A549 (cell line): Measurements from ENCODE around the gene PLCB4. TPM values are rescaled to one million over a fixed set of nuclear protein-coding genes. Genes with fewer than 3 reads are reported as not detected.

Experiments
- ATAC-seq, 2 experiments: fragments of 200-7000 bp in 1 of 2; fragments of >200 bp in 1 of 2; cut with Nextera tagmentation in 1 of 2; cut with Tn5 transposase in 1 of 2; 3 replicates each; pipeline versions ENCODE4 v1.8.0 to v1.9.1; 2018 to 2020; ENCODE audit warnings: mild to moderate bottlenecking in 1 of 2, moderate library complexity in 1 of 2
- CTCF ChIA-PET: fragments of 300-600 bp; sonication (Branson Sonifier 250); formaldehyde crosslinking; extraction: SDS; loops from one replicate; lab custom pipeline; 2021; ENCODE audit warnings: antibody characterized with exemption, inconsistent platforms; lab: Yijun Ruan, JAX
- POLR2A ChIA-PET: fragments of 350-600 bp; formaldehyde crosslinking; extraction: SDS; loops from one replicate; lab custom pipeline; 2021; ENCODE audit warnings: antibody characterized with exemption, inconsistent platforms; lab: Yijun Ruan, JAX
- DNase-seq, 2 experiments: peaks; one replicate each; pipeline versions ENCODE4 v3.0.0 to v3.0.0-alpha.2; 2011 to 2016; ENCODE audit warnings: low read depth in 1 of 2, low spot score in 1 of 2
- FAIRE-seq: peaks from 2 replicates; lab custom pipeline; 2011; peaks lifted over from hg19 to GRCh38; lab: Jason Lieb, UNC
- H3K27ac ChIP-seq, 2 experiments: fragments of >200 bp; sonication (Bioruptor Twin); formaldehyde crosslinking; 3 replicates each; pipeline ENCODE4 v1.5.1; 2016 to 2017
- H3K4me1 ChIP-seq: fragments of >200 bp; sonication (Bioruptor Twin); formaldehyde crosslinking; 3 replicates; pipeline ENCODE4 v1.6.1; 2016
- H3K4me2 ChIP-seq: fragments of >200 bp; sonication (Bioruptor Twin); formaldehyde crosslinking; 3 replicates; pipeline ENCODE4 v1.6.1; 2016
- H3K4me3 ChIP-seq: fragments of >200 bp; sonication (Bioruptor Twin); formaldehyde crosslinking; 3 replicates; pipeline ENCODE4 v1.5.1; 2016
- H3K9me3 ChIP-seq: fragments of >200 bp; sonication (Bioruptor Twin); formaldehyde crosslinking; 3 replicates; pipeline ENCODE4 v1.6.1; 2016
- BHLHE40 ChIP-seq: IDR thresholded peaks from 2 replicates; pipeline ENCODE4 v1.6.1; 2012; ENCODE audit warnings: low read depth, low read length, inconsistent platforms
- CBX8 ChIP-seq: fragments of 200-600 bp; sonication (generic); IDR thresholded peaks from 2 replicates; pipeline ENCODE4 v1.6.1; 2016
- CEBPB ChIP-seq, 2 experiments: fragments of >200 bp in 1 of 2; sonication (Bioruptor Twin) in 1 of 2; formaldehyde crosslinking in 1 of 2; IDR thresholded peaks; 2 replicates each; pipeline ENCODE4 v1.6.1; 2012 to 2016
- CHD4 ChIP-seq: fragments of 200-600 bp; sonication (generic); IDR thresholded peaks from 2 replicates; pipeline ENCODE4 v1.6.1; 2016; ENCODE audit warnings: antibody characterized with exemption, mild to moderate bottlenecking, borderline replicate concordance
- EP300 ChIP-seq, 2 experiments: fragments of >200 bp; sonication (Bioruptor Twin); formaldehyde crosslinking; IDR thresholded peaks; 2 replicates in 1 of 2; 3 replicates in 1 of 2; pipeline ENCODE4 v1.6.1; 2016 to 2017
- FOSB ChIP-seq: fragments of 250-450 bp; sonication (Bioruptor Pico); IDR thresholded peaks from 2 replicates; pipeline ENCODE4 v1.5.0; 2020; ENCODE audit warnings: mild to moderate bottlenecking, moderate library complexity
- FOSL2 ChIP-seq, 2 experiments: fragments of 450-650 bp in 1 of 2; fragments of >200 bp in 1 of 2; sonication (Bioruptor Twin) in 1 of 2; formaldehyde crosslinking; IDR thresholded peaks; 2 replicates each; pipeline versions ENCODE4 v1.5.0 to v1.6.1; 2016 to 2020; ENCODE audit warnings: mild to moderate bottlenecking in 1 of 2, moderate library complexity in 1 of 2
- KDM5A ChIP-seq: fragments of 200-600 bp; sonication (generic); IDR thresholded peaks from 2 replicates; pipeline ENCODE4 v1.6.1; 2016; ENCODE audit warnings: antibody characterized with exemption, mild to moderate bottlenecking
- NFE2L2 ChIP-seq: fragments of 150-350 bp; conservative IDR thresholded peaks from 2 replicates; pipeline ENCODE4 v1.6.1; 2014; ENCODE audit warnings: low read length
- RFX5 ChIP-seq: fragments of 450-650 bp; IDR thresholded peaks from 2 replicates; pipeline ENCODE4 v1.7.1; 2014; ENCODE audit warnings: antibody characterized with exemption, mild to moderate bottlenecking, moderate library complexity
- WGBS: methylation state at CpG from one replicate; pipeline ENCODE4 v1.1.6; 2017; ENCODE audit errors: missing lambda C conversion rate; 5-methylcytosine and 5-hydroxymethylcytosine counted together
- polyA plus RNA-seq, 4 experiments: library from polyadenylated mRNA; depleted of rRNA in 3 of 4; stranded (reverse); fragments of >200 nt; fragmentation: RNase III in 1 of 4; extraction: RNeasy Plus Mini Kit Qiagen cat#74134 plus additional on column Dnase treatment in 1 of 4; gene quantifications; 2 replicates in 3 of 4; 3 replicates in 1 of 4; pipeline ENCODE4 v1.2.3, GENCODE V29; 2011 to 2017
- TF ChIP-seq, protein P1 (sequence below): fragments of 450-650 bp; IDR thresholded peaks from 2 replicates; pipeline ENCODE4 v1.6.1; 2014; ENCODE audit warnings: antibody characterized with exemption
- TF ChIP-seq, protein P2 (sequence below): IDR thresholded peaks from 2 replicates; pipeline ENCODE4 v1.6.1; 2012
- TF ChIP-seq, protein P3 (sequence below): fragments of 150-350 bp; IDR thresholded peaks from 2 replicates; pipeline ENCODE4 v1.6.1; 2014; ENCODE audit warnings: low read depth, mild to moderate bottlenecking, low read length
- TF ChIP-seq, protein P4 (sequence below): IDR thresholded peaks from 2 replicates; pipeline ENCODE4 v1.6.1; 2012; ENCODE audit warnings: low read depth, borderline replicate concordance
- TF ChIP-seq, protein P5 (sequence below): fragments of 250-450 bp; sonication (Bioruptor Pico); IDR thresholded peaks from 2 replicates; pipeline ENCODE4 v1.5.0; 2021; ENCODE audit warnings: mild to moderate bottlenecking, moderate library complexity, borderline replicate concordance
- TF ChIP-seq, protein P6 (sequence below): fragments of >200 bp; sonication (Bioruptor Twin); formaldehyde crosslinking; IDR thresholded peaks from 3 replicates; pipeline ENCODE4 v1.6.1; 2016

The PLCB4 gene
- polyA plus RNA-seq, 2 of the 4 experiments (the other 2 are of a cell fraction) = 17.1 to 32.1 TPM

DNA sequence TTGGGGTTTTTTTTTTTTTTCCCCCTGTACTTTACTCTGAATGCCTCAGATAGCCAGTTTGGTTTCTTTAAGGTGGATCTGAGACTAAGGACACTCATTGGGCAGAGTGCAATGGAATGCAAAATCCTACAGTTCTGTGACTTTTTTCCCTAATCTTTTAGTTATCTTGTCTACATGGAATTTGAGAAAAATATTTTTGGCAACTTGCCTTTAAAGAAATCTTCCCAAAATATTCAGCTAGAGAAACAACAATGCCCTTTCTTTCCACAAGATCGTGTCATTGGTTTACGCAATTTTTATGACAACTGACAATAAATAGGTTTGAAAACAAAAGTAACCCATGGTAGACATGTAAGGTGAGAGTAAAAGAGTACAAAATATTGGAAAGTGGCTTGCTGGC is 273.8 kb downstream of the PLCB4 start:
- ATAC-seq (no peak), DNase-seq (no peak), FAIRE-seq (peak; percentile 7)
- no peaks in the 10 kb centered on the region for H3K9me3 ChIP-seq
- H3K4me3 ChIP-seq = no peak overlapping the region
- 79% methylated on average over 2 of the region's 2 CpGs for WGBS
- no peak overlapping the region for H3K4me2 ChIP-seq
- H3K27ac ChIP-seq = no peak overlapping the region; a peak in 1 of 6 replicates
- peaks cover 25% of the 10 kb centered on the region for H3K4me1 ChIP-seq
- no peak for TF ChIP-seq RFX5
- no peak for TF ChIP-seq CHD4
- TF ChIP-seq BHLHE40 = no peak
- TF ChIP-seq, protein P1, sequence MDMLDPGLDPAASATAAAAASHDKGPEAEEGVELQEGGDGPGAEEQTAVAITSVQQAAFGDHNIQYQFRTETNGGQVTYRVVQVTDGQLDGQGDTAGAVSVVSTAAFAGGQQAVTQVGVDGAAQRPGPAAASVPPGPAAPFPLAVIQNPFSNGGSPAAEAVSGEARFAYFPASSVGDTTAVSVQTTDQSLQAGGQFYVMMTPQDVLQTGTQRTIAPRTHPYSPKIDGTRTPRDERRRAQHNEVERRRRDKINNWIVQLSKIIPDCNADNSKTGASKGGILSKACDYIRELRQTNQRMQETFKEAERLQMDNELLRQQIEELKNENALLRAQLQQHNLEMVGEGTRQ = no peak
- CTCF ChIA-PET = interaction anchor here (1.5 to 4.9 kb wide), 2 partner anchors 10 to 17 kb away, joined by 5 to 30 read pairs; no protein-coding TSS in a partner anchor
- POLR2A ChIA-PET = no interaction called here

DNA sequence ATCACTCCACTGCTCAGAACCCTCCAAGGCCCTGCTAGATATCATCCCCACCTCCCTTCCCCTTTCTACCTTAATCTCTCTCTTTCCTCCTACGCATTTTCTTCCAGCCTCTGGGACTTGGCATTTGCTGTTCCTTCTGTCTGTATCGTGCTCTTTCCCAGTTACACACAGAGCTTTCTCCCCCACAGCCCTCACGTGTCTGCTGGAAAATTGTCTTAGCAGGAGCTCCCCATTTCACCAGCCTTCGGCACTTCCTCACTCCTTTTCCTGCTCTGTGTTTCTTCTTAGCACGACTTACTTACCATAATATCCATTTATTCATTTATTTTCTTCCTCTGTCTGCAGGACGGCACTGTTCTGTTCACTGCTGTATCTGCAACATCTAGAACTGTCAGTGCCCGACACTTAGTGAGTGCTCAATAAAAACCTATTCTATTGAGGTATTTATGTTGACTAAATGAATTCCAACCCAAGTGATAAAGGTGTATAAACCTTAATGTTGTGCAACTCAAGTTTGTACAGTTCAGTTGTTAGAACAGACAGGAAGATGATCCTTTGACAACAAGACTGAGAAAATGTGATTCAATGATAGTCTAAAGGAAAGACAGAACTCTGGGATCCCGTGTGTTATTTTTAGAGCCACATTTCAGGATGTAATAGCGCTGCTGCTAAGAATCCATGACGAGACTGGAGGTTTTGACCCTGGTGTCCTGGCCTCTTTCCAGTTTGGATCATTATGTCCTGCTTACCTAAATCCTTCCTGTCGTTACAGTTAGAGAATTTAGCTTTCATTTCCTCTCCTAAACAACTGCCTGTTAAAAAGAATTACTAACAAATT is 275.4 kb downstream of the PLCB4 start:
- Histone ChIP-seq H3K4me3 (no peak overlapping the region), H3K4me2 (peak overlapping the region; percentile 43), H3K4me1 (peaks cover 37% of the 10 kb centered on the region), H3K9me3 (no peaks in the 10 kb centered on the region), H3K27ac (peak overlapping the region; percentile 9 to 45; a peak in 1 of 6 replicates)
- peak; percentile 96 for FAIRE-seq
- no peak for DNase-seq
- 0 out of 6 replicates have a peak, but pooled peaks of 1 of the 2 experiments have one; percentile 30 for ATAC-seq
- ChIA-PET CTCF (interaction anchor here (0.9 to 4.9 kb wide), 7 partner anchors 13 to 490 kb away, joined by 3 to 30 read pairs (median 3); no protein-coding TSS in a partner anchor), POLR2A (no interaction called here)
- TF ChIP-seq, protein P2, sequence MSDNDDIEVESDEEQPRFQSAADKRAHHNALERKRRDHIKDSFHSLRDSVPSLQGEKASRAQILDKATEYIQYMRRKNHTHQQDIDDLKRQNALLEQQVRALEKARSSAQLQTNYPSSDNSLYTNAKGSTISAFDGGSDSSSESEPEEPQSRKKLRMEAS = no peak
- TF ChIP-seq CEBPB (IDR thresholded peaks at IDR 0.05) = peak in 1 of 2 experiments; percentile 20; a peak in 1 of 4 replicates
- WGBS = 70% methylated on average over 11 of the region's 11 CpGs

DNA sequence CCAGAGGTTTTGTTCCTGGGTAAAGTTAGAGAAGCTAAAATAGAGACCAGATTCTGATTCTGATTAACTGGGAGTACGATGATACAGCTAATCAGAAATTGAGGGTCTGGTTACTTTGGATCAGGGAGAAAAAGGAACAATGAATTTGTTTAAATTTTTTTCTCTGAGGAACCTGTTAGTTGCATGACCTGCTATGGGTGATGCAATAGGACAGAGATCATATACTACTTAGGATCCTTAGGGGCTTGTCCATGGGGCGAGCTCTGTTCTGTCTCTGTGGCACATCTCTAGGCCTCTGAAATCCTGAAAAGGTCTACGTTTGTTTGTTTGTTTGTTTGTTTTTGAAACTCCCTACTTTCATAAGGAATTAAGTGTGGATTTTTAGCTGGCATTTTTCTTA is 279.4 kb downstream of the PLCB4 start:
- Histone ChIP-seq H3K27ac (peak overlapping the region; percentile 1 to 30; a peak in 4 of 6 replicates), H3K4me2 (no peak overlapping the region), H3K4me3 (no peak overlapping the region), H3K9me3 (no peaks in the 10 kb centered on the region), H3K4me1 (peaks cover 36% of the 10 kb centered on the region)
- CTCF ChIA-PET = interaction anchor here (0.9 to 4.3 kb wide), 8 partner anchors 11 to 601 kb away, joined by 3 to 18 read pairs (median 4); no protein-coding TSS in a partner anchor
- TF ChIP-seq EP300 (IDR thresholded peaks at IDR 0.05) = no peak
- TF ChIP-seq CEBPB (IDR thresholded peaks at IDR 0.05) = peak; percentile 22 to 25; a peak in 2 of 4 replicates
- 0 out of 2 replicates have a peak, but pooled peaks have one; percentile 6 for TF ChIP-seq FOSL2 (IDR thresholded peaks at IDR 0.05)
- no peak for TF ChIP-seq FOSL2 (CRISPR knock-in tag; IDR thresholded peaks at IDR 0.05)
- DNase-seq (no peak), FAIRE-seq (no peak), ATAC-seq (no peak)
- POLR2A ChIA-PET = interaction anchor here (1.0 kb wide), 1 partner anchor 279 kb away, joined by 3 read pairs; the partner anchor contains the start of gene PLCB4
- WGBS = 67% methylated on average over 3 of the region's 3 CpGs

DNA sequence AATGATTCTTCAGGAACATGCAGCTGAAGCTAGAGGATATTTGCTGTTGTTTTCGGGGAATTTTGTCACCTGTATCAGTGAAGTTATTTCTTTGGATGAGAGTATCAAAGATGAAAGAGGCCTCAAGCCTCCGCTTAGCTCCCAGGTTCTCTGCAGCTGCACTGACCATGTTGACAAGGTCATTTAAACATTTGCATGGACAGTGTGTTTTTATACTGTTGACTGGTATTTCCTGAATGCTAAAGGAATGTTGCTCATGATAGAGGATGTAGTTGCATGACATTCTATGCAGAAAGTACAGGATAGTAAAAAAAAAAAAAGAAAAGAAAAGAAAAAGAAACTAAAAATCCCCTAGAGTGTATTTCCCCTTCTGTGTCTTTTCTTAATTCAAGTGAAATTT is 279.9 kb downstream of the PLCB4 start:
- ChIA-PET POLR2A (interaction anchor here (1.0 kb wide), 1 partner anchor 280 kb away, joined by 3 read pairs; the partner anchor contains the start of gene PLCB4), CTCF (interaction anchor here (0.9 to 4.3 kb wide), 7 partner anchors 11 to 601 kb away, joined by 3 to 18 read pairs (median 3); no protein-coding TSS in a partner anchor)
- FAIRE-seq (no peak), ATAC-seq (no peak), DNase-seq (no peak)
- WGBS = 99% methylated on average over 2 of the region's 2 CpGs
- no peaks in the 10 kb centered on the region for H3K9me3 ChIP-seq
- no peak overlapping the region for H3K4me3 ChIP-seq
- peak overlapping the region; percentile 1 to 30; a peak in 3 of 6 replicates for H3K27ac ChIP-seq
- peaks cover 35% of the 10 kb centered on the region for H3K4me1 ChIP-seq
- no peak overlapping the region for H3K4me2 ChIP-seq
- no peak for TF ChIP-seq NFE2L2

DNA sequence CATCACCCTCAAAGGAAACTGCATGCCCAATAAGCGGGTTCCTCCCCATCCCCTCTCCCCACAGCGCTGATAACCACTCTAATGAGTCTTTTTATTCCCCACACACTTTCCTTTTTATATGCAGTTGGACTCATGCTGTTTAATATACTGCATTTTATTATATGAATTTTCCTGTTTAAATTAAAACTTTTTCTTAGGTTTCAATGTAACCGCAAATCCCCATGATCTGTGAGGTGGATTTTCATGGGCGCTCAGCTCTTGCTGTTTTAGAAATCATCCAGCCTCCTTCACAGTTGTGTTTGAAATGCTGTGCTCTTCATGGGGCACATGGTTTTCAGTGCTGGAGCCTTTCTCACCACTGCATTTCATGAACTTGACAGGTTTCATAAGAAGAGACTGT is 280.4 kb downstream of the PLCB4 start:
- Histone ChIP-seq H3K27ac (no peak overlapping the region; a peak in 1 of 6 replicates), H3K4me3 (no peak overlapping the region), H3K4me2 (no peak overlapping the region), H3K9me3 (no peaks in the 10 kb centered on the region), H3K4me1 (peaks cover 30% of the 10 kb centered on the region)
- 93% methylated on average over 4 of the region's 4 CpGs for WGBS
- DNase-seq (no peak), FAIRE-seq (peak; percentile 72), ATAC-seq (no peak)
- ChIA-PET CTCF (interaction anchor here (0.9 to 4.3 kb wide), 6 partner anchors 9 to 590 kb away, joined by 3 to 18 read pairs (median 4); no protein-coding TSS in a partner anchor), POLR2A (no interaction called here)
- TF ChIP-seq CEBPB (IDR thresholded peaks at IDR 0.05) (no peak), FOSB (CRISPR knock-in tag) (no peak), CBX8 (no peak), KDM5A (no peak)
- TF ChIP-seq, protein P3, sequence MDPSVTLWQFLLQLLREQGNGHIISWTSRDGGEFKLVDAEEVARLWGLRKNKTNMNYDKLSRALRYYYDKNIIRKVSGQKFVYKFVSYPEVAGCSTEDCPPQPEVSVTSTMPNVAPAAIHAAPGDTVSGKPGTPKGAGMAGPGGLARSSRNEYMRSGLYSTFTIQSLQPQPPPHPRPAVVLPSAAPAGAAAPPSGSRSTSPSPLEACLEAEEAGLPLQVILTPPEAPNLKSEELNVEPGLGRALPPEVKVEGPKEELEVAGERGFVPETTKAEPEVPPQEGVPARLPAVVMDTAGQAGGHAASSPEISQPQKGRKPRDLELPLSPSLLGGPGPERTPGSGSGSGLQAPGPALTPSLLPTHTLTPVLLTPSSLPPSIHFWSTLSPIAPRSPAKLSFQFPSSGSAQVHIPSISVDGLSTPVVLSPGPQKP = no peak
- TF ChIP-seq, protein P4, sequence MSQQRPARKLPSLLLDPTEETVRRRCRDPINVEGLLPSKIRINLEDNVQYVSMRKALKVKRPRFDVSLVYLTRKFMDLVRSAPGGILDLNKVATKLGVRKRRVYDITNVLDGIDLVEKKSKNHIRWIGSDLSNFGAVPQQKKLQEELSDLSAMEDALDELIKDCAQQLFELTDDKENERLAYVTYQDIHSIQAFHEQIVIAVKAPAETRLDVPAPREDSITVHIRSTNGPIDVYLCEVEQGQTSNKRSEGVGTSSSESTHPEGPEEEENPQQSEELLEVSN = no peak
- TF ChIP-seq, protein P5, sequence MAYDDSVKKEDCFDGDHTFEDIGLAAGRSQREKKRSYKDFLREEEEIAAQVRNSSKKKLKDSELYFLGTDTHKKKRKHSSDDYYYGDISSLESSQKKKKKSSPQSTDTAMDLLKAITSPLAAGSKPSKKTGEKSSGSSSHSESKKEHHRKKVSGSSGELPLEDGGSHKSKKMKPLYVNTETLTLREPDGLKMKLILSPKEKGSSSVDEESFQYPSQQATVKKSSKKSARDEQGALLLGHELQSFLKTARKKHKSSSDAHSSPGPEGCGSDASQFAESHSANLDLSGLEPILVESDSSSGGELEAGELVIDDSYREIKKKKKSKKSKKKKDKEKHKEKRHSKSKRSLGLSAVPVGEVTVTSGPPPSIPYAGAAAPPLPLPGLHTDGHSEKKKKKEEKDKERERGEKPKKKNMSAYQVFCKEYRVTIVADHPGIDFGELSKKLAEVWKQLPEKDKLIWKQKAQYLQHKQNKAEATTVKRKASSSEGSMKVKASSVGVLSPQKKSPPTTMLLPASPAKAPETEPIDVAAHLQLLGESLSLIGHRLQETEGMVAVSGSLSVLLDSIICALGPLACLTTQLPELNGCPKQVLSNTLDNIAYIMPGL (CRISPR knock-in tag) = no peak
- TF ChIP-seq, protein P6, sequence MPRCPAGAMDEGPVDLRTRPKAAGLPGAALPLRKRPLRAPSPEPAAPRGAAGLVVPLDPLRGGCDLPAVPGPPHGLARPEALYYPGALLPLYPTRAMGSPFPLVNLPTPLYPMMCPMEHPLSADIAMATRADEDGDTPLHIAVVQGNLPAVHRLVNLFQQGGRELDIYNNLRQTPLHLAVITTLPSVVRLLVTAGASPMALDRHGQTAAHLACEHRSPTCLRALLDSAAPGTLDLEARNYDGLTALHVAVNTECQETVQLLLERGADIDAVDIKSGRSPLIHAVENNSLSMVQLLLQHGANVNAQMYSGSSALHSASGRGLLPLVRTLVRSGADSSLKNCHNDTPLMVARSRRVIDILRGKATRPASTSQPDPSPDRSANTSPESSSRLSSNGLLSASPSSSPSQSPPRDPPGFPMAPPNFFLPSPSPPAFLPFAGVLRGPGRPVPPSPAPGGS = no peak
